NCI-H524 (cell line): Measurements from ENCODE around the gene SMOC2.

ENCODE experiments used
- DNase-seq, 2 experiments: peaks; one replicate each; lab custom pipeline; 2025; lab: John Stamatoyannopoulos, UW

Gene SMOC2

GRCh38 chr6:168574075-168574698, 133.2 kb downstream of the SMOC2 start:
- DNase-seq = no peak

DNA sequence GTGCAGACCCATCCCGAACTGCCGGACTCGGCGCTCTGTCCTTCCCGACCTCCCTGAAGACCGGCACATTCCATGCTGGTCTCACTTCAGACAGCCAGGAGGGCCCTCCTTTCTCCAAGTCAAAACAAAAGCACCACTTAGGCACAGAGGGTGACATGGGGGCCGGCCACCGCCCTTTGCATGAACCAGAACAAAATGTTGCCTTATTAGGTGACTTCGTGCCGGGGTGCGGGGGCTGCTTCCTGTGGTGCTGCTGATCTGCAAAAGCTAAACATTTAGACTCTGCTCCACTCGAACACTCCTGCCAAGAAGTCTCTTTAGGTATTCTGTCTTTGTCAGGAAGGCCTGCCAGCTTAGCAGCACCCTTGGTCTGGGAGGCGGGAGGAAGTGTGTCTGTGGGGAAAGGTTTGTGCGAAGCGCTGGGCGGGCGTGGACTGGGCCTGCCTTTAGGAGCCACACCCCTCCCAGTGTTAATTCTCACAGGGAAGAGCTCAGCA, 133.8 kb downstream of the SMOC2 start:
- DNase-seq = no peak

DNA sequence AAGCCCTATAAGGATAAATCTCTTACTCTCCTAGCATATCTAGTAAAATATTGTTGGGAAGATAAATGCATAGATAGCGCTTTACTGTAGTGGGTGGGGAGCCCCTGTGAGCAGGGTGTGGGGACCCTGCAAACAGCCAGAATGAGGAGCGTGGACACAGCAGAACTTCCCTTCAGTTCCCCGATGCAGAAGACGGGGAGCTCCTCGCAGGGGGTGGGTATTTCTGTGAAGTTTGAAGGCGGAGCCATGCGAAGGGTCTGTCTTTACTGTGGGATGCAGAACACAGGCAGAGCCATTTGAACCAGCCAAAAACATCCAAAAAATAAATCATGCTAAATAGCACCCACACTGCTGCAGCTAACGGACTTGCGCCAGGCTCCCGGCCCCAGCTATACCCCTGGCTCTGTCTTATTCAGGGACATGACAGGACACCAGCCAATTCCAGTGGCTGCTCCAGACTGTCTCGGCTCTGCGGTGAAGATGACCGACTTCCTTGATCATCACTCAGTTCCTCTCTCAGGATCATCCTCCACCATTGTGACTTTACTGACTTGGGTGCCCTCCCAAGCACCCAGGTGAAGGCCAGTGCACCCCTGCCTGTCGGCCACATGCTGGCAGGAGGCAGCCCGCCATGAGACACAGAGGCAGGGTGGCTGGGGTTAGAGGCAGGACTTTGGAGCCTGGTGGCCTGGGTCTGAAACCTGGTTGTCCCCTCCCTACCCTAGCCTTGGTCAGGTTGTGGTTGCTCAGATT, 134.5 kb downstream of the SMOC2 start:
- no peak for DNase-seq

DNA sequence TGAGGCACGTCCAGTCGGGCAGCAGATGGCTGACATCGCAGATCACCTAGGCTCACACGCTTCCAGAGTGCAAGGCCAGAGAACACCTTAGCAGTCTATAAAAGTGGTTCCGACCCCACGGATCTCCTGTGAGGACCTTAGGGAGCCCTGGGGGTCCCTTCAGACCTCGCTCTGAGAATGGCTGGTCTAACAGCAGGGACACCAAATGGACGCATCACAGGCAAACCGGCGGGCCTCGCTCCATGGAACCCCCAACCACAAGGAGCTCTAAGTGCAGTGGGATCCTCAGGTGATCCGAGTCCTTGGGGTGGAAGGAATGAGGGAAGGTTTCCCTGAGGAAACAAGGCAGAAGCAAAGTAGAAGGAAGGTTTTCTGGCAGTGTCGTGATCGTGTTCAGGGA, 135.4 kb downstream of the SMOC2 start:
- no peak for DNase-seq

DNA sequence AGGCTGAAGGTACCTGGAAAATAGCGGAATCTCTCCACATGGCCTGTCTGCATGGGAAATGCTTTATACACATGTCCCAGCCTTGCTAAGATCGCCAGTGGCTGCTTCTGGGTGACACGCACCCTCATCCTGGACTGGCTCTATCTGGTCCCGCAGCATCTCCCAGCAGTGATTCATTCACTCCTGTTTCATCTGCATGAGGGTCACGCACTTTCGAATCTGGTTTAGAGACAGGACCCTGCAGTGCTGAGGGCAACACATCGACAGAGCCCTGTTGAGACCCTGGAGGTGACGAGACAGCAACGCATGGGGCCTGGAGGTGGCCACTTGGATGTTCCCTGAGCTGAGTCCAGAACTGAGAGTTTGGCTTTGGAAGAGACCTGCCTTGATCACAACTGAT, 136.5 kb downstream of the SMOC2 start:
- no peak for DNase-seq

GRCh38 chr6:168578036-168578435, 137.1 kb downstream of the SMOC2 start:
- DNase-seq = no peak

DNA sequence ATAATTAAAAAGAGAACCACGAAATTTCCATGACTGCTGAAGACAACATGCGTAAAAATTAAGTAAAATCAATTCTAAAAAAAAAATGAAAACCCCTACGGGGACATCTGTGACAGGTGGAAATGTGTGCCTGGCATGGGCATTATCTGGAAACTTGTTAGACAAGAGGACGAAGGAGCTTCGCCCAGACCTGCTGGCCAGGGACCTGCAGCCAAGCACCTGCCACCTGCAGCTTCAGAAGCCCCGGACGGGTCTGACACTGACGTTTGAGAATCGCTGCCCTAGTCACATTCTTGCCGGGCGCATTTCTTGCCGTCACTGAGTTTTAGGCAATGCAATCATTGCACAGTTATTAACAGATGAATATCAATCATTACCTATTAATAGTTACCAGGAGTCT, 140.3 kb downstream of the SMOC2 start:
- no peak for DNase-seq

GRCh38 chr6:168581706-168582105, 140.7 kb downstream of the SMOC2 start:
- no peak for DNase-seq

GRCh38 chr6:168582571-168582981, 141.6 kb downstream of the SMOC2 start:
- no peak for DNase-seq

DNA sequence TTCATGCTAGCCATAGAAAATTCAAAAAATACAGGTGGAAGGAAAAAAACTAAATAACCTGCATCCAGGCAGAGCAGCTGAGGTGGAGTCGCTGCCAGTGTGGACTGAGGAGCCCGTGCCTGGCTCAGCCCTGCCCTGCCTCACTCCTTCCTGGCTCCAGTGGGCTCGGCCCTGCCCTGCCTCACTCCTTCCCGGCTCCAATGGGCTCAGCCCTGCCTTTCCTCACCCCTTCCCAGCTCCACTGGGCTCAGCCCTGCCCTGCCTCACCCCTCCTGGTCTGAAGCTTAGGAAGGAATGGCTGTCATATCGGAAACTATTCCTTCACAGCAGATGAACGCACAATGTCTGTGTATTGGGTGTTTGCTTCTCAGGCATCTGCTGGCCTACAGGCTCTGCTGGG, 142.1 kb downstream of the SMOC2 start:
- DNase-seq = no peak

DNA sequence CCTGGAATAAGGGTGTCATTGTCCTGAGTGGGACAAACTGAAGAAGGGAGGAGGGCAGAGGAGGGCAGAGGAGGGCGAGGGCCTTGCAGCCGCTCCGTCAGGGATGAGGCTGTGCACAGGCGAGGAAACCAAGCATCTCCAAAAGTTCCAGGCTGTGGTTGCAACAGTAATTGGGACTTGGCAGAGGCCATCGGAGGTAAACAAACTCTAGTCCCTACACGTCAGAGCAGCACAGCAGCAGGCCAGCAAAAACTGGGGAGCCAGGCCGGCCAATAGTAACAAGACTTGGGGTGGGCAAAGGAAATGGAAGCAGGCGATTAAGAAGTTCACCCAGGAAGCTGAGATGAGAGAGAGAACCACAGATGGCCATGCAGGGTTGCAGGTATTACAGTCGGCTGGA, 142.8 kb downstream of the SMOC2 start:
- DNase-seq = no peak

DNA sequence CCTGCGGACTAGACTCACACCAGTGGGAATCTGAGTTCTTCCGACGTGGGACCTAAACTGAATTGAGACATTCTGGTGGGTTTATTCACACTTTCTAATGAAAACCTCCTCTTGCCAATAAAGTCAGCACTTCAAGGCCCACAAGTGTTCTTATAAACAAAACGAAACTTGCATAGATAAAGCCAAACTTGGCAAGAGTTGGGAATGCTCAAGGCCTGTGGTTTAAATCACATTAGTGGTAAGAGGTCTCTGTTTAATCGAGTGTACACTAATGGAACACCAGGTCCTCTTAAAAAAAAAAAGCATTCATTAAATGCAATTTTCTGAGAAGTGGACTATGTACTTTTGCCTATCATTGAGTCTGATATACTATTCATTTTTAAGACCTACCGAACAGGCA, 143.3 kb downstream of the SMOC2 start:
- no peak for DNase-seq

DNA sequence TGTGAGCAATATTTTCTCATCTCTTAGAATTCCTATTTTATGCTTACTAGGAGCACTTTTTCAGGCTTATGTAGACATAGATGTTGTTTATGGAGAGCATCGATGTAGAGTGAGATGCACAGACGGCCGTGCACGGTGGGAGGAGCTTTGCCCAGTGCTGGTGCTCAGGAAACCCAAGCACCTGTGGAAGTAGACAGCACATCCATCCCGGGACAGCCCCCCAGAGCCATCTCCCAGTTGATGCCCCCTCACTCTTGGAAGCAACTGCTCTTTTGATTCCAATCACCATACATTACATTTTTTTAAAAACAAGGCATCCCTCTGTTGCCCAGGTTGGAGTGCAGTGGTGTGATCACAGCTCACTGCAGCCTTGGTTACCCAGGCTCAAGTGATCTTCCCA, 143.7 kb downstream of the SMOC2 start:
- DNase-seq = no peak

DNA sequence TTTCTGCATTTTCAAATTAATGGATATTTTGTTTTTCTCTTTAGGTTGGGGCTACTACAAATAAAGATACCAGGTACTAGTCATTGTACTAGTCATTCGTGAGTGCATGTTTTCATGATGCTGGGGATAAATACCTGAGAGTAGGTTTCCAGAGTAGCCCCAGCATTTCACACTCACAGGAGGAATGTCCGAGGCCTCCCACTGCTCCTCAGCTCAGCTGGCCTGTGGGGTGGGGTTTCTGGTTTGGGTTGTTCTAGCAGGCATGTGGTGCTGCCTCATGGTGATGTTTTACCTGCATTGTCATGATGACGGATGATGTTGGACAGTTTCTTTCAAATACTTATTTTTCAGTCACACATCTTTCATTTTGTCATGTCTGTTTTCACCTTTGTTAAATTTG, 144.5 kb downstream of the SMOC2 start:
- no peak for DNase-seq

- DNase-seq = no peak
Measured at GRCh38 chr6:168589275-168589674, 148.3 kb downstream of the SMOC2 start.

DNA sequence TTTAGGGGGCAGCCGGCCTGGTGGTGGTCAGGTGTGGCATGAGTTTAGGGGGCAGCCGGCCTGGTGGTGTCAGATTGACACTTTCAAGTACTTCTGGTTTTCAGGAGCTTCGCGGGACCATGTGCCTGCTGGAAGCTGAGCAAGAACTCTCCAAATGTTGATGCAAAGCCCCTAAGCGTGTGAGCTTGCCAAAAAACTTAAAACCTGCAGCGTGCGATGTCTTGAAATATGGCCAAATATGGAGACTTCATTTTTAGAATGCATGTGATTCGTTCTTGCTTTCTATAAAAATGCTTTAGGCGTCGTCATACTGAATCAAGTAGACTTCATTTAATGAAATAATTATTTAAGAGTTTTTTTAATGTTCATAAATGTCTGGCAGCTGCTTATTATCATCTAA, 149.4 kb downstream of the SMOC2 start:
- no peak for DNase-seq

DNA sequence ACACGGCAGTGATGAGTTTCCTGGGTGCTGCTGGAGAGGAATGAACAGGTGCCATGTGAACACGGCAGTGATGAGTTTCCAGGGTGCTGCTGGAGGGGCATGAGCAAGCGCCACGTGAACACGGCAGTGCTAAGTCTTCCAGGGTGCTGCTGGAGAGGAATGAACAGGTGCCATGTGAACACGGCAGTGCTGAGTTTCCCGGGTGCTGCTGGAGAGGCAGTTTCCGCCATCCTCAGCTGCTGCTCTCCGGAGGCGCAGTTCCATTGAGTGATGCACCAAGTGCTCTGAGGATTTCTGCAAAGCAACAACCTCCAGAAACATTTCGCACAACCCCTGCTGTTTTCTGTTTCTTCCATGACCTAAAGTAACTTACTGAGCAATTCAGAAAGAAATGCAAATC, 155.4 kb downstream of the SMOC2 start:
- peak in 1 of 2 experiments; percentile 67 for DNase-seq

- DNase-seq = peak; percentile 68 to 82
Measured at GRCh38 chr6:168597471-168597875, 156.5 kb downstream of the SMOC2 start.

DNA sequence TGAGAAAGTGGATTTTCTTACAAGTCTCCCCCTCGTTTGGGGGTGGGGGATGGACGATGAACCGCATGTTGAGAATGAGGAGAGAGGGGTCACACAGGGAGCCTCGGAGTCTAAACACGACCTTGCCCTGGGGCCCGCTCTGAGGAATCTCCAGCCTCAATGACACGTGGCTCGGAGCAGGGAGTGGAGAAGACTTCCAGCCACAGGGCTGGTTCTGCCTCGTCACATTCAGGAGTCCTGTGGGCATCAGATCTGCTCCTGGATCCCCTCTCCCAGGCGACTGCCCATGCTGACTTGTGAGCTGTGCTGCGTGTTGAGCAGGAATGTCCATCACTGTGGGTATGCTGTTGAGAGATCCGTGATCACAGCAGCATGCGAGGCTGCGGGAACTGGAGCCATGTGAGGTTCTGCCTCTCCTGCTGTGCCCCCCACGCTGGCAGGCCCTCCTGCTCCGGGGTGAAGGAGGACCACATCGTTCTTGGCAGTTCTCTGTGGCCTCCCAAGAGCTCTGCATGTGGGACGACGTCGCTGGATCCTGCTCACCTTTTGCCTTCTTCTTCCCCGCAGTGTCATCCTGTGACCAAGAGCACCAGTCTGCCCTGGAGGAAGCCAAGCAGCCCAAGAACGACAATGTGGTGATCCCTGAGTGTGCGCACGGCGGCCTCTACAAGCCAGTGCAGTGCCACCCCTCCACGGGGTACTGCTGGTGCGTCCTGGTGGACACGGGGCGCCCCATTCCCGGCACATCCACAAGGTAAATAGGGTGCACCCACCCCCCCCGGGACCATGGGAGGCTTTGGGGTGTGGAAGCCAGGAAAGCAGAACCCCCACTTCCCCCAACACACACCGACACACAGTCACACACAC, 157.5 kb downstream of the SMOC2 start:
- DNase-seq = no peak

GRCh38 chr6:168599118-168599494, 158.1 kb downstream of the SMOC2 start:
- no peak for DNase-seq

GRCh38 chr6:168599769-168600330, 158.9 kb downstream of the SMOC2 start:
- DNase-seq = no peak

DNA sequence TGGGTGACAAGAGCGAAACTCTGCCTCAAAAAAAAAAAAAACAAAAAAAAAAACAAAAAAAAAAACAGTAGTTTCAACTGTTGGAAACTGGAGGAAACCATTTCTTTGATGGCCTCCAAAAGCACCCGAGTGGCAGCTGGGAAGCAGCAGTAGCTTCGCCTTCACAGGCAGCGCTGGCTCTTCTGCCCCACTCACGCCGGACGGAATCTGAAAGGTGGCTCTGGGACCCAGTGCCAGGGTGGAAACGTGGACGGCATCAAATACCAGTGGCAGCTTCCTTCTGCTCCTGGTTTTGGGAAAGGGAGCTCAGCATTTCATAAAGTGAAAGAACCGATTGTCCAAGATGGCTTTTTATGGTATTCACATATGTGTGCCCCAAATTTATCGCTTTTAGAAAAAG, 159.4 kb downstream of the SMOC2 start:
- DNase-seq = no peak
